ENCODE data around the gene NPDC1. TPM values are rescaled to one million over a fixed set of nuclear protein-coding genes. Genes with fewer than 3 reads are reported as not detected.

The NPDC1 gene
- total RNA-seq, 1 experiment from 2014 or later = 25.4 TPM

GRCh38 chr9:137038916-137039315, 7.1 kb downstream of the NPDC1 start:
- H3F3A ChIP-seq (ENCODE audit: low read length, unreplicated experiment) = no peaks in the 10 kb centered on the region
- H4K20me1 ChIP-seq (ENCODE audit: low read length) = peaks cover 3% of the 10 kb centered on the region; the same call in 1 of the 2 replicates
- H3K79me2 ChIP-seq (ENCODE audit: low read length) = peaks cover 8% of the 10 kb centered on the region
- H3K27me3 ChIP-seq (ENCODE audit: low read length) = no peaks in the 10 kb centered on the region
- H3K4me2 ChIP-seq (ENCODE audit: low read length) = no peak overlapping the region
- peaks cover 9% of the 10 kb centered on the region for H3K4me1 ChIP-seq (ENCODE audit: insufficient read depth, low read length)
- H3K36me3 ChIP-seq (ENCODE audit: low read depth, low read length) = no peaks in the 10 kb centered on the region
- CTCF ChIA-PET = no interaction called here
- H2AFZ ChIP-seq (ENCODE audit: low read length) = no peak overlapping the region
- no peaks in the 10 kb centered on the region for H3K9me2 ChIP-seq (replicated peaks; ENCODE audit: low read length)
- intact Hi-C loops (cut with micrococcal nuclease) = loop anchor here (5.0 kb wide), 1 partner anchor 252 kb away; no protein-coding TSS in a partner anchor
- no peak overlapping the region for H3K4me3 ChIP-seq (ENCODE audit: low read length)
- DNase-seq (no peak), ATAC-seq (no peak)
- POLR2A ChIA-PET (ENCODE audit: unreplicated experiment) = no interaction called here
- TF ChIP-seq EZH2 (IDR thresholded peaks at IDR 0.05; ENCODE audit: low read length, unreplicated experiment) = no peak
- BruUV-seq (replicated peaks) = no TSS peak
- H3K27ac ChIP-seq (ENCODE audit: low read length) = no peak overlapping the region
- H3K9me3 ChIP-seq (ENCODE audit: low read length) = no peaks in the 10 kb centered on the region
- no peak overlapping the region for H3K9ac ChIP-seq (ENCODE audit: low read length)

DNA sequence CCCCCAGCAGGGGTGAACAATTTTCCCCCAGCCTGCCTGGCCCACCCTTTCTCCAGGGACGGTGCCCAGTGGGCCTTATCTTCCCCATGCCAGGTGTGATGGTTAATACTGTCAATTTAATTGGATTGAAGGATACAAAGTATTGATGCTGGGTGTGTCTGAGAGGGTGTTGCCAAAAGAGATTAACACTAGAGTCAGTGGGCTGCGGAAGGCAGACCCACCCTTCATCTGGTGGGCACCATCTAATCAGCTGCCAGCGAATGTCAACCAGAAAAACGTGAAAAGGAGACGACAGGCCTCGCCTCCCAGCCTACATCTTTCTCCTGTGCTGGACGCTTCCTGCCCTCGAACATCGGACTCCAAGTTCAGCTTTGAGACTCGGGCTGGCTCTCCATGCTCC, 8.5 kb downstream of the NPDC1 start:
- Histone ChIP-seq H3K4me2 (ENCODE audit: low read length) (no peak overlapping the region), H2AFZ (ENCODE audit: low read length) (no peak overlapping the region), H3K36me3 (ENCODE audit: low read depth, low read length) (no peaks in the 10 kb centered on the region), H3K79me2 (ENCODE audit: low read length) (no peaks in the 10 kb centered on the region), H3K4me1 (ENCODE audit: insufficient read depth, low read length) (peaks cover 8% of the 10 kb centered on the region), H3K9ac (ENCODE audit: low read length) (no peak overlapping the region), H3F3A (ENCODE audit: low read length, unreplicated experiment) (no peaks in the 10 kb centered on the region), H3K4me3 (ENCODE audit: low read length) (no peak overlapping the region), H3K27me3 (ENCODE audit: low read length) (no peaks in the 10 kb centered on the region), H3K9me2 (replicated peaks; ENCODE audit: low read length) (no peaks in the 10 kb centered on the region), H3K27ac (ENCODE audit: low read length) (no peak overlapping the region), H4K20me1 (ENCODE audit: low read length) (no peaks in the 10 kb centered on the region), H3K9me3 (ENCODE audit: low read length) (no peaks in the 10 kb centered on the region)
- BruUV-seq (replicated peaks) = no TSS peak
- TF ChIP-seq EZH2 (IDR thresholded peaks at IDR 0.05; ENCODE audit: low read length, unreplicated experiment) (no peak), EZH2phosphoT487 (IDR thresholded peaks at IDR 0.05; ENCODE audit: borderline replicate concordance, low read length) (no peak), CTCF (conservative IDR thresholded peaks at IDR 0.05; ENCODE audit: low read depth, low read length) (no peak)
- POLR2A ChIA-PET (ENCODE audit: unreplicated experiment) = no interaction called here
- ATAC-seq (no peak), DNase-seq (no peak)
- intact Hi-C loops (cut with micrococcal nuclease) = loop anchor here (5.0 kb wide), 1 partner anchor 250 kb away; no protein-coding TSS in a partner anchor
- CTCF ChIA-PET = no interaction called here

DNA sequence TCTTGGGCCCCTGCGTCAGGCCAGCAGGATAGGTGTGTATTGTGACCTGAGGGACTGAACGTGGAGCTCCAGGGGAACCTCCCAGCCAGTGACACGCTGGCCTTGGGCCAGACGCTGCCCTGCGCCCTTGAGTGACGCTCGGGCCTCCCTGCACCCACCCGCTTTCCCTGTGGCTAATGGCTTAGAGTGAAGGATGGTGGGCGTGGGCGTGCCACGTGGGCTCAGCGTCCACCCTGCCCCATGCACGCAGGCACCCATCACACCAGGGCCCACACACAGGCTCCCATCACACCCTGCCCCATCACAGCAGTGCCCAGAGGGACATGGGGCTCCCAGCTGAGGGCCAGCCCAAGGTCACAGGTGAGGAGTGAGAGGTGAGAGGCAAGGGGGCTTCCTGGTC, 8.9 kb downstream of the NPDC1 start:
- POLR2A ChIA-PET (ENCODE audit: unreplicated experiment) = no interaction called here
- no TSS peak for BruUV-seq (replicated peaks)
- intact Hi-C loops (cut with micrococcal nuclease) = loop anchor here (5.0 kb wide), 1 partner anchor 250 kb away; no protein-coding TSS in a partner anchor

More for the DNA sequence above, 8.9 kb downstream of the NPDC1 start:
- Histone ChIP-seq H2AFZ (ENCODE audit: low read length) (no peak overlapping the region), H3K9me3 (ENCODE audit: low read length) (no peaks in the 10 kb centered on the region), H3K4me2 (ENCODE audit: low read length) (no peak overlapping the region), H3K36me3 (ENCODE audit: low read depth, low read length) (no peaks in the 10 kb centered on the region), H3K27me3 (ENCODE audit: low read length) (no peaks in the 10 kb centered on the region), H3F3A (ENCODE audit: low read length, unreplicated experiment) (no peaks in the 10 kb centered on the region), H4K20me1 (ENCODE audit: low read length) (no peaks in the 10 kb centered on the region), H3K4me1 (ENCODE audit: insufficient read depth, low read length) (peaks cover 8% of the 10 kb centered on the region), H3K9ac (ENCODE audit: low read length) (no peak overlapping the region), H3K4me3 (ENCODE audit: low read length) (no peak overlapping the region), H3K27ac (ENCODE audit: low read length) (no peak overlapping the region), H3K9me2 (replicated peaks; ENCODE audit: low read length) (no peaks in the 10 kb centered on the region), H3K79me2 (ENCODE audit: low read length) (no peaks in the 10 kb centered on the region)
- no peak for TF ChIP-seq CTCF (conservative IDR thresholded peaks at IDR 0.05; ENCODE audit: low read depth, low read length)
- TF ChIP-seq EZH2phosphoT487 (IDR thresholded peaks at IDR 0.05; ENCODE audit: borderline replicate concordance, low read length) = no peak
- no peak for TF ChIP-seq EZH2 (IDR thresholded peaks at IDR 0.05; ENCODE audit: low read length, unreplicated experiment)
- ATAC-seq = no peak
- CTCF ChIA-PET = no interaction called here
- DNase-seq = no peak
